DOHH2 (cell line): ENCODE data around the gene PRR15.

Source experiments
- CTCF ChIP-seq: fragments of 200-600 bp; sonication (generic); IDR thresholded peaks from one replicate; pipeline ENCODE4 v1.5.1; 2014; ENCODE audit warnings: antibody characterized with exemption, mild to moderate bottlenecking, low read depth, low read length; ENCODE audit not compliant: poor library complexity, severe bottlenecking
- EZH2phosphoT487 ChIP-seq: fragments of 200-600 bp; sonication (generic); IDR thresholded peaks from 2 replicates; pipeline ENCODE4 v1.6.1; 2017; ENCODE audit warnings: borderline replicate concordance, mild to moderate bottlenecking, antibody characterized with exemption, low read length, moderate library complexity, mixed read lengths

DNA sequence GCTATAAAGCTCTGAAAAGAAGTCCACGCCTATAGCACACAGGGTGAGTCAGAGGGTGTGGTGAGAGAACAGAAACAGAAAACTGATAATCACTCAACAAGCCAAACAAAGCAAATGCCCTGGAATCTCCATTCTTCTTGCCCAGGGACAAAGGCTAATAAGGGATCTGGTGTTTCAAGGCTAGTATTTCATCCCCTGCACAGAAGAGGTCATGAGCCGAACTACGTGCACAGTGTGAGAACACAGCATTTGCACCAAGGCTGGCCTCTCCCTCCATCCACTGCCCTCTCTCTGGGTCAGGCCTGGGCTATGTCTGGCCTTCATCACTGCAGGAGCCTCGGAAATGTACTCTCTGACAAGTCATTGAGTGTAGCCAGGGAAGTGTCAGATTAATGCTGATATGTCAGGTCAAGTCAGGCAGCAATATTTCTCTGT is 42.7 kb downstream of the PRR15 start:
- TF ChIP-seq CTCF: no peak
- no peak for TF ChIP-seq EZH2phosphoT487
